K562 (cell line): ENCODE results near the gene POLRMT. TPM values are rescaled to one million over a fixed set of nuclear protein-coding genes. Genes with fewer than 3 reads are reported as not detected.
A peak's percentile ranks its signal among the peaks of the same experiment; 100 is the strongest.
"Not testable (repeated sequence)": the region's sequence is repeated elsewhere in the genome, so short reads cannot be mapped to it uniquely, and the experiment has no call there.

Source experiments
- DMBX1 ChIP-seq: fragments of 250-450 bp; sonication (Bioruptor Pico); IDR thresholded peaks from 2 replicates; pipeline ENCODE4 v1.8.0; 2022; ENCODE audit warnings: inconsistent platforms, mild to moderate bottlenecking, moderate library complexity, borderline replicate concordance
- E2F3 ChIP-seq: fragments of 250-450 bp; sonication (Bioruptor Pico); IDR thresholded peaks from 2 replicates; pipeline ENCODE4 v1.4.0; 2020; ENCODE audit warnings: mild to moderate bottlenecking
- EP400 ChIP-seq: fragments of 450-650 bp; IDR thresholded peaks from 2 replicates; pipeline ENCODE4 v1.6.1; 2017; ENCODE audit warnings: antibody characterized with exemption, mild to moderate bottlenecking, moderate library complexity
- JUND ChIP-seq, 2 experiments: IDR thresholded peaks; 2 replicates in 1 of 2; 3 replicates in 1 of 2; pipeline ENCODE4 v1.6.1; 2011; ENCODE audit warnings: borderline replicate concordance in 2 of 2, low read depth in 2 of 2, low read length in 2 of 2, improper control_type of control experiment in 1 of 2, missing biosample characterization in 1 of 2, missing genetic modification characterization in 1 of 2, missing genetic modification reagents in 1 of 2
- MAFG ChIP-seq: fragments of 450-650 bp; conservative IDR thresholded peaks from 2 replicates; pipeline ENCODE4 v1.6.1; 2016; ENCODE audit warnings: missing genetic modification characterization, missing compliant biosample characterization
- NR2C2 ChIP-seq, 2 experiments: fragments of 200-800 bp in 1 of 2; sonication (Bioruptor generic) in 1 of 2; sonication (generic) in 1 of 2; formaldehyde crosslinking in 1 of 2; IDR thresholded peaks; 2 replicates each; pipeline versions ENCODE4 v1.6.1 to v1.8.0; 2016 to 2022; ENCODE audit warnings: mild to moderate bottlenecking in 1 of 2, missing compliant biosample characterization in 1 of 2, missing genetic modification characterization in 1 of 2, missing genetic modification reagents in 1 of 2
- PHF8 ChIP-seq: fragments of 200-600 bp; sonication (generic); IDR thresholded peaks from 2 replicates; pipeline ENCODE4 v1.6.1; 2012; ENCODE audit warnings: mixed run types, mild to moderate bottlenecking, inconsistent platforms, low read length, moderate library complexity, borderline replicate concordance
- POLR2B ChIP-seq: fragments of 450-650 bp; IDR thresholded peaks from 2 replicates; pipeline ENCODE4 v1.6.1; 2018; ENCODE audit warnings: low read depth; ENCODE audit not compliant: partially characterized antibody
- RAD21 ChIP-seq, 2 experiments: fragments of 250-450 bp in 1 of 2; fragments of 450-650 bp in 1 of 2; sonication (Bioruptor Pico) in 1 of 2; formaldehyde crosslinking in 1 of 2; IDR thresholded peaks in 1 of 2; conservative IDR thresholded peaks in 1 of 2; 2 replicates each; pipeline versions ENCODE4 v1.4.0 to v1.8.0; 2020 to 2022; ENCODE audit warnings: mild to moderate bottlenecking in 2 of 2, moderate library complexity in 1 of 2
- RNF2 ChIP-seq: sonication (generic); IDR thresholded peaks from 2 replicates; pipeline ENCODE4 v1.6.1; 2016
- SNIP1 ChIP-seq: fragments of 450-650 bp; IDR thresholded peaks from 2 replicates; pipeline ENCODE4 v1.7.1; 2017; ENCODE audit warnings: low read depth, mild to moderate bottlenecking
- XRCC5 ChIP-seq: fragments of 200-400 bp; formaldehyde crosslinking; IDR thresholded peaks from 2 replicates; pipeline ENCODE4 v1.6.1; 2017; ENCODE audit warnings: low read depth, mild to moderate bottlenecking, low read length
- ZBED1 ChIP-seq: IDR thresholded peaks from 2 replicates; pipeline ENCODE4 v1.6.1; 2014
- ZBTB7A ChIP-seq: IDR thresholded peaks from 2 replicates; pipeline ENCODE4 v1.6.1; 2011; ENCODE audit warnings: low read depth, mild to moderate bottlenecking, low read length, moderate library complexity, borderline replicate concordance; ENCODE audit not compliant: control insufficient read depth
- ZNF644 ChIP-seq: fragments of 200-800 bp; sonication (Bioruptor generic); IDR thresholded peaks from 2 replicates; pipeline ENCODE4 v1.6.1; 2016; ENCODE audit warnings: low read depth, missing genetic modification characterization, missing compliant biosample characterization
- polyA plus RNA-seq, 8 experiments: library from polyadenylated mRNA; depleted of rRNA in 4 of 8; stranded (reverse) in 5 of 8; unstranded in 3 of 8; fragments of >200 nt; fragmentation: Nextera tagmentation in 2 of 8; fragmentation: Illumina TruSeq in 1 of 8; extraction: Ambion mirVana in 2 of 8; extraction: Trizol in 1 of 8; gene quantifications; 2 replicates each; pipeline versions ENCODE4 v1.2.1 to v1.2.3, GENCODE V29; 2011 to 2014; ENCODE audit warnings: inconsistent platforms in 1 of 8, missing spikeins in 1 of 8
- total RNA-seq, 7 experiments: library from RNA; depleted of rRNA in 6 of 7; stranded (reverse); fragments of >200 nt in 6 of 7; fragmentation: Illumina TruSeq in 2 of 7; extraction: Trizol in 2 of 7; gene quantifications; 2 replicates each; pipeline versions ENCODE4 v1.2.1 to v1.2.3, GENCODE V29; 2011 to 2021; ENCODE audit warnings: low replicate concordance in 1 of 7
- TF ChIP-seq, protein P1 (sequence below): fragments of 200-800 bp; sonication (Bioruptor generic); IDR thresholded peaks from 2 replicates; pipeline ENCODE4 v1.6.1; 2017; ENCODE audit warnings: missing genetic modification characterization, missing compliant biosample characterization
- TF ChIP-seq, protein P2 (sequence below): fragments of 450-650 bp; IDR thresholded peaks from 2 replicates; pipeline ENCODE4 v1.6.1; 2016
- TF ChIP-seq, protein P3 (sequence below), 3 experiments: fragments of 200-800 bp in 1 of 3; fragments of 250-450 bp in 1 of 3; fragments of 450-650 bp in 1 of 3; sonication (Bioruptor Pico) in 1 of 3; sonication (Bioruptor generic) in 1 of 3; formaldehyde crosslinking in 1 of 3; IDR thresholded peaks; 2 replicates each; pipeline versions ENCODE4 v1.6.1 to v1.8.0; 2016 to 2022; ENCODE audit warnings: mild to moderate bottlenecking in 2 of 3, missing genetic modification characterization in 2 of 3, missing compliant biosample characterization in 1 of 3, moderate library complexity in 1 of 3

POLRMT gene
- total and polyA plus RNA-seq, 9 of the 15 experiments (the other 6 are each of a cell fraction or from before 2014, with no cell fraction given), result 30.3 to 144 (median 68.0) TPM

DNA sequence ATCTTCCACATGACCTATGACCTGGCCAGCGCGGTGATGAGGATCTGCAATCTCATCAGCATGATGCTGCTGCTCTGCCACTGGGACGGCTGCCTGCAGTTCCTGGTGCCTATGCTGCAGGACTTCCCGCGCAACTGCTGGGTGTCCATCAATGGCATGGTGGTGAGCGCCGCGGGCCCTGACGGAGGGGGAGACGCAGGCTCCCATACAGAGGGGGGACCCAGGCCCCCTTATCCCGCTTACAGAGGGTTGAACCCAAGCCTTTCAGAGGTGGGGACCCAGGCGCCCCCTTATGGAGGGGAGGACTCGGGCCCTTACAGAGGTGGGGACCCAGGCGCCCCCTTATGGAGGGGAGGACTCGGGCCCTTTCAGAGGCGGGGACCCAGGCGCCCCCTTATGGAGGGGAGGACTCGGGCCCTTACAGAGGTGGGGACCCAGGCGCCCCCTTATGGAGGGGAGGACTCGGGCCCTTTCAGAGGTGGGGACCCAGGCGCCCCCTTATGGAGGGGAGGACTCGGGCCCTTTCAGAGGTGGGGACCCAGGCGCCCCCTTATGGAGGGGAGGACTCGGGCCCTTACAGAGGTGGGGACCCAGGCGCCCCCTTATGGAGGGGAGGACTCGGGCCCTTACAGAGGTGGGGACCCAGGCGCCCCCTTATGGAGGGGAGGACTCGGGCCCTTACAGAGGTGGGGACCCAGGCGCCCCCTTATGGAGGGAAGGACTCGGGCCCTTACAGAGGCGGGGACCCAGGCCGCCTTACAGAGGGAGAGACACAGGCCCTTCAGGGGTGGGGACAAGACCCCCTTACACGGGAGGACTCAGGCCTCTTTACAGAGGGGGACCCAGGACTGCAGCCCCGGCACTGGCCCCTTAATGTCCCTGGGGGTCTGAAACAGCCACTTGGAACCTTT is 28.0 kb downstream of the POLRMT start (continued):
- TF ChIP-seq DMBX1 (0 out of 2 replicates have a peak, but pooled peaks have one; percentile 20), MAFG (peak; percentile 57), JUND (IDR thresholded peaks at IDR 0.05; ENCODE audit: borderline replicate concordance, low read depth, low read length) (peak; percentile 48; the same call in 1 of the 2 replicates), ZBTB7A (peak; percentile 90), E2F3 (CRISPR knock-in tag) (0 out of 2 replicates have a peak, but pooled peaks have one; percentile 22), POLR2B (peak; percentile 29), ZBED1 (peak; percentile 53; the same call in 1 of the 2 replicates), ZNF644 (tag) (peak; percentile 79; the same call in 1 of the 2 replicates), EP400 (peak; percentile 72), PHF8 (peak; percentile 70; the same call in 1 of the 2 replicates), XRCC5 (peak; percentile 97), SNIP1 (peak; percentile 79; the same call in 1 of the 2 replicates), RAD21 (CRISPR knock-in tag; conservative IDR thresholded peaks at IDR 0.05 in 1 of 2, IDR thresholded peaks at IDR 0.05 in 1 of 2) (peak; percentile 12 to 48; a peak in 2 of 4 replicates), RNF2 (peak; percentile 79), NR2C2 (CRISPR knock-in tag; IDR thresholded peaks at IDR 0.05) (peak; percentile 78; the same call in 1 of the 2 replicates), NR2C2 (tag; IDR thresholded peaks at IDR 0.05) (peak; percentile 95)
- TF ChIP-seq JUND (tag; IDR thresholded peaks at IDR 0.05; ENCODE audit: borderline replicate concordance, low read depth, low read length), result not testable (repeated sequence)
- TF ChIP-seq, protein P1, sequence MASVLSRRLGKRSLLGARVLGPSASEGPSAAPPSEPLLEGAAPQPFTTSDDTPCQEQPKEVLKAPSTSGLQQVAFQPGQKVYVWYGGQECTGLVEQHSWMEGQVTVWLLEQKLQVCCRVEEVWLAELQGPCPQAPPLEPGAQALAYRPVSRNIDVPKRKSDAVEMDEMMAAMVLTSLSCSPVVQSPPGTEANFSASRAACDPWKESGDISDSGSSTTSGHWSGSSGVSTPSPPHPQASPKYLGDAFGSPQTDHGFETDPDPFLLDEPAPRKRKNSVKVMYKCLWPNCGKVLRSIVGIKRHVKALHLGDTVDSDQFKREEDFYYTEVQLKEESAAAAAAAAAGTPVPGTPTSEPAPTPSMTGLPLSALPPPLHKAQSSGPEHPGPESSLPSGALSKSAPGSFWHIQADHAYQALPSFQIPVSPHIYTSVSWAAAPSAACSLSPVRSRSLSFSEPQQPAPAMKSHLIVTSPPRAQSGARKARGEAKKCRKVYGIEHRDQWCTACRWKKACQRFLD (CRISPR knock-in tag), result 0 out of 2 replicates have a peak, but pooled peaks have one; percentile 43
- TF ChIP-seq, protein P2, sequence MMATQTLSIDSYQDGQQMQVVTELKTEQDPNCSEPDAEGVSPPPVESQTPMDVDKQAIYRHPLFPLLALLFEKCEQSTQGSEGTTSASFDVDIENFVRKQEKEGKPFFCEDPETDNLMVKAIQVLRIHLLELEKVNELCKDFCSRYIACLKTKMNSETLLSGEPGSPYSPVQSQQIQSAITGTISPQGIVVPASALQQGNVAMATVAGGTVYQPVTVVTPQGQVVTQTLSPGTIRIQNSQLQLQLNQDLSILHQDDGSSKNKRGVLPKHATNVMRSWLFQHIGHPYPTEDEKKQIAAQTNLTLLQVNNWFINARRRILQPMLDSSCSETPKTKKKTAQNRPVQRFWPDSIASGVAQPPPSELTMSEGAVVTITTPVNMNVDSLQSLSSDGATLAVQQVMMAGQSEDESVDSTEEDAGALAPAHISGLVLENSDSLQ, result peak; percentile 42; the same call in 1 of the 2 replicates
- TF ChIP-seq, protein P3, sequence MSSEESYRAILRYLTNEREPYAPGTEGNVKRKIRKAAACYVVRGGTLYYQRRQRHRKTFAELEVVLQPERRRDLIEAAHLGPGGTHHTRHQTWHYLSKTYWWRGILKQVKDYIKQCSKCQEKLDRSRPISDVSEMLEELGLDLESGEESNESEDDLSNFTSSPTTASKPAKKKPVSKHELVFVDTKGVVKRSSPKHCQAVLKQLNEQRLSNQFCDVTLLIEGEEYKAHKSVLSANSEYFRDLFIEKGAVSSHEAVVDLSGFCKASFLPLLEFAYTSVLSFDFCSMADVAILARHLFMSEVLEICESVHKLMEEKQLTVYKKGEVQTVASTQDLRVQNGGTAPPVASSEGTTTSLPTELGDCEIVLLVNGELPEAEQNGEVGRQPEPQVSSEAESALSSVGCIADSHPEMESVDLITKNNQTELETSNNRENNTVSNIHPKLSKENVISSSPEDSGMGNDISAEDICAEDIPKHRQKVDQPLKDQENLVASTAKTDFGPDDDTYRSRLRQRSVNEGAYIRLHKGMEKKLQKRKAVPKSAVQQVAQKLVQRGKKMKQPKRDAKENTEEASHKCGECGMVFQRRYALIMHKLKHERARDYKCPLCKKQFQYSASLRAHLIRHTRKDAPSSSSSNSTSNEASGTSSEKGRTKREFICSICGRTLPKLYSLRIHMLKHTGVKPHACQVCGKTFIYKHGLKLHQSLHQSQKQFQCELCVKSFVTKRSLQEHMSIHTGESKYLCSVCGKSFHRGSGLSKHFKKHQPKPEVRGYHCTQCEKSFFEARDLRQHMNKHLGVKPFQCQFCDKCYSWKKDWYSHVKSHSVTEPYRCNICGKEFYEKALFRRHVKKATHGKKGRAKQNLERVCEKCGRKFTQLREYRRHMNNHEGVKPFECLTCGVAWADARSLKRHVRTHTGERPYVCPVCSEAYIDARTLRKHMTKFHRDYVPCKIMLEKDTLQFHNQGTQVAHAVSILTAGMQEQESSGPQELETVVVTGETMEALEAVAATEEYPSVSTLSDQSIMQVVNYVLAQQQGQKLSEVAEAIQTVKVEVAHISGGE (CRISPR knock-in tag; IDR thresholded peaks at IDR 0.05), result peak in 1 of 3 experiments; percentile 78; a peak in 2 of 6 replicates
